PFSK-1 (cell line): ENCODE results near the gene PYGL.

Experiments used
- FOXP2 ChIP-seq: optimal IDR thresholded peaks from 2 replicates; pipeline ENCODE3; 2011; ENCODE audit warnings: borderline replicate concordance, control low read depth, inconsistent platforms; ENCODE audit not compliant: insufficient read depth; ENCODE audit errors: extremely low read length, extremely low read depth
- POLR2AphosphoS5 ChIP-seq: IDR thresholded peaks from 2 replicates; pipeline ENCODE4 v1.6.1; 2012; ENCODE audit warnings: low read depth, mild to moderate bottlenecking, control low read depth, low read length, moderate library complexity
- REST ChIP-seq, 2 experiments: IDR thresholded peaks; 2 replicates each; pipeline versions ENCODE4 v1.6.1 to v1.8.0; 2011 to 2012; ENCODE audit warnings: low read depth in 2 of 2, low read length in 2 of 2, control low read depth in 1 of 2, inconsistent platforms in 1 of 2, mild to moderate bottlenecking in 1 of 2, moderate library complexity in 1 of 2; ENCODE audit not compliant: insufficient read depth in 1 of 2
- SIN3A ChIP-seq: IDR thresholded peaks from 2 replicates; pipeline ENCODE4 v1.6.1; 2012; ENCODE audit warnings: mild to moderate bottlenecking, low read length, moderate library complexity, borderline replicate concordance; ENCODE audit not compliant: insufficient read depth
- TAF1 ChIP-seq: IDR thresholded peaks from 2 replicates; pipeline ENCODE4 v1.6.1; 2012; ENCODE audit warnings: low read length, control low read depth, borderline replicate concordance; ENCODE audit not compliant: insufficient read depth

Gene PYGL

GRCh38 chr14:50856660-50857059 is 87.6 kb downstream of the PYGL start:
- TF ChIP-seq POLR2AphosphoS5: no peak
- TF ChIP-seq TAF1: no peak
- no peak for TF ChIP-seq REST (IDR thresholded peaks at IDR 0.05; ENCODE audit: insufficient read depth in 1 of 2, low read depth in 2 of 2, low read length in 2 of 2)
- TF ChIP-seq SIN3A: no peak
- TF ChIP-seq FOXP2: no peak

DNA sequence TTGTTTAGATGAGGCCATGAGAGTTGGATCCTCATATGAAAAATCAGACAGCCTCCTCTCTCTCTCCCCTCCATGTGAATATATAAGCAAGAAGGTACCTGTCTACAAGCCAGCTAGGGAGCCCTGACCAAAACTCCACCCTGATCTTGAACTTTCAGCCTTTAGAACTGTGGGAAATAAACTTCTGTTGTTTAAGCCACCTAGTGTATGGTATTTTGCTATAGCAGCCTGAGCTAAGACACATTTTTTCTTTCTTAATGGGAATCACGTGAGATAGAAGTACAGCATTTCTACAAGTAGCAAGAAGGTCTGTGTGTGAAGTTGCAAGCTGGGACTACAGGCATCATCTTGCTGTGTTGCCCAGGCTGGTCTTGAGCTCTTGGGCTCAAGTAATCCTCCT is 88.7 kb downstream of the PYGL start:
- TF ChIP-seq SIN3A: no peak
- no peak for TF ChIP-seq FOXP2
- no peak for TF ChIP-seq TAF1
- no peak for TF ChIP-seq POLR2AphosphoS5
- no peak for TF ChIP-seq REST (IDR thresholded peaks at IDR 0.05; ENCODE audit: insufficient read depth in 1 of 2, low read depth in 2 of 2, low read length in 2 of 2)
